ENCODE data around the gene BRD2. TPM values are rescaled to one million over a fixed set of nuclear protein-coding genes. Genes with fewer than 3 reads are reported as not detected.
A peak's percentile ranks its signal among the peaks of the same experiment; 100 is the strongest.

Gene BRD2
- total RNA-seq, 6 donors from 2014 or later = 144 to 388 (median 183) TPM

GRCh38 chr6:33008944-33009861 lies 40.8 kb downstream of the BRD2 start, which contains the start of gene HLA-DOA:
Gene HLA-DOA, minus strand, starts transcription at chr6:33009591.
- DNase-seq (peak in 1 of 2 donors; percentile 46), ATAC-seq (ENCODE audit: low FRiP score in 2 of 2) (peak; percentile 56 to 75)
- Histone ChIP-seq H3K9me3 (no peaks in the 10 kb centered on the region), H3K4me3 (peak within 1 kb of the TSS; percentile 7 to 55 (median 52)), H3K27me3 (peaks cover 0 to 1% (median 0%) of the 10 kb centered on the region in 4 donors), H3K36me3 (no peaks in the 10 kb centered on the region), H3K4me1 (peaks cover 6 to 14% (median 7%) of the 10 kb centered on the region in 4 donors), H3K27ac (peak within 1 kb of the TSS in 3 of 4 donors; percentile 64 to 80 (median 69))
- 16 to 22% methylated on average over 24 of the region's 24 CpGs for WGBS, 2 donors
- TF ChIP-seq CTCF (IDR thresholded peaks at IDR 0.05) (peak in 1 of 6 experiments; percentile 8), POLR2A (IDR thresholded peaks at IDR 0.05) (peak in 1 of 4 donors; percentile 60), EP300 (IDR thresholded peaks at IDR 0.05) (no peak), POLR2AphosphoS5 (IDR thresholded peaks at IDR 0.05) (peak in 1 of 2 donors; percentile 41)

- ATAC-seq (ENCODE audit: low FRiP score in 2 of 2) (no peak), DNase-seq (no peak)
- TF ChIP-seq POLR2AphosphoS5 (IDR thresholded peaks at IDR 0.05) (no peak), EP300 (IDR thresholded peaks at IDR 0.05) (no peak), CTCF (IDR thresholded peaks at IDR 0.05) (no peak), POLR2A (IDR thresholded peaks at IDR 0.05) (no peak)
- no peaks in the 10 kb centered on the region for H3K9me3 ChIP-seq
- no peaks in the 10 kb centered on the region for H3K36me3 ChIP-seq
- H3K4me1 ChIP-seq = peaks cover 6 to 23% (median 11%) of the 10 kb centered on the region in 4 donors
- H3K27me3 ChIP-seq = peaks cover 0 to 1% (median 0%) of the 10 kb centered on the region in 4 donors
- no peak overlapping the region for H3K27ac ChIP-seq
- 80 to 86% methylated on average over 7 of the region's 7 CpGs for WGBS, 2 donors
- H3K4me3 ChIP-seq = no peak overlapping the region
Measured at GRCh38 chr6:33010356-33010755, 42.0 kb downstream of the BRD2 start.

DNA sequence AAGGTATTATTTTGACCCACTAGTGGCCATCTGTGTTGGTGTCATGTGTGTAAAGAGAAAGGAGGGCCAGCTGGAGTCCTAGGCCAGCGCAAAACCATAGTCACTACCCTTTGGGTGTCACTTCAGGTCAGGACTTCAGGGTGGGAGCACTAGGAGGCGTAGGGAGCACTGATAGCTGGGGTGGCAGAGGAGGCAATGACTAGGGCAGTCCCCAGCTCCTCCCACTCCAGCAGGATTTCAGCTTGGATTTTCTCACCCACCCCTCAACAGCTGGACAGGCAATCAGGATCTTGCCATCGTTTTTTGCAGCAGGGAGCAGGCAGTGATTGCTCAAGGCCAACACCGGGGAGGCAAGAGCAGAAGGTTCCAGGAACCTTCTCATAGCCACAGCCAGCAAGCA lies 45.2 kb downstream of the BRD2 start:
- H3K36me3 ChIP-seq = no peaks in the 10 kb centered on the region
- H3K4me3 ChIP-seq = no peak overlapping the region
- H3K4me1 ChIP-seq = peaks cover 11 to 39% (median 21%) of the 10 kb centered on the region in 4 donors
- no peaks in the 10 kb centered on the region for H3K9me3 ChIP-seq
- no peaks in the 10 kb centered on the region for H3K27me3 ChIP-seq
- DNase-seq (no peak), ATAC-seq (ENCODE audit: low FRiP score in 2 of 2) (no peak)
- H3K27ac ChIP-seq = no peak overlapping the region
- no peak for TF ChIP-seq CTCF (IDR thresholded peaks at IDR 0.05)
- TF ChIP-seq POLR2AphosphoS5 (IDR thresholded peaks at IDR 0.05) = no peak
- no peak for TF ChIP-seq EP300 (IDR thresholded peaks at IDR 0.05)
- no peak for TF ChIP-seq POLR2A (IDR thresholded peaks at IDR 0.05)
- 40 to 46% methylated on average over 4 of the region's 4 CpGs for WGBS, 2 donors

- no peaks in the 10 kb centered on the region for H3K27me3 ChIP-seq
- no peaks in the 10 kb centered on the region for H3K9me3 ChIP-seq
- TF ChIP-seq CTCF (IDR thresholded peaks at IDR 0.05) = peak; percentile 79 to 91 (median 83)
- TF ChIP-seq POLR2A (IDR thresholded peaks at IDR 0.05) = no peak
- TF ChIP-seq EP300 (IDR thresholded peaks at IDR 0.05) = no peak
- DNase-seq (no peak), ATAC-seq (ENCODE audit: low FRiP score in 2 of 2) (peak in 1 of 2 donors; percentile 71)
- no peak overlapping the region for H3K4me3 ChIP-seq
- no peak overlapping the region for H3K27ac ChIP-seq
- WGBS, 2 donors = 19% methylated on average over 6 of the region's 6 CpGs
- no peaks in the 10 kb centered on the region for H3K36me3 ChIP-seq
- H3K4me1 ChIP-seq = peaks cover 17 to 37% (median 24%) of the 10 kb centered on the region in 4 donors
Measured at GRCh38 chr6:33014841-33015634, 46.6 kb downstream of the BRD2 start.

Data from upper lobe of left lung (tissue), 6 donors.